IPS-18c (cell line): ENCODE measurements around the gene ACSL6.

ENCODE experiments used
- H3K4me3 ChIP-seq: 2 replicates; pipeline ENCODE4 v1.7.0; 2013; ENCODE audit warnings: low read depth, mild to moderate bottlenecking, low read length, moderate library complexity; ENCODE audit not compliant: insufficient read depth
- H3K9me3 ChIP-seq: one replicate; pipeline ENCODE4 v1.6.1; 2013; ENCODE audit warnings: mild to moderate bottlenecking, low read length, moderate library complexity; ENCODE audit not compliant: control insufficient read depth, insufficient read depth

ACSL6 gene

GRCh38 chr5:132022737-132023136 lies 11.3 kb upstream of the ACSL6 start:
- no peak overlapping the region for H3K4me3 ChIP-seq
- H3K9me3 ChIP-seq = no peaks in the 10 kb centered on the region

GRCh38 chr5:132021654-132022053 lies 10.2 kb upstream of the ACSL6 start:
- no peak overlapping the region for H3K4me3 ChIP-seq

GRCh38 chr5:132020568-132021339 lies 9.3 kb upstream of the ACSL6 start:
- H3K4me3 ChIP-seq = no peak overlapping the region
- no peaks in the 10 kb centered on the region for H3K9me3 ChIP-seq

More at GRCh38 chr5:132021654-132022053, 10.2 kb upstream of the ACSL6 start:
- no peaks in the 10 kb centered on the region for H3K9me3 ChIP-seq

GRCh38 chr5:132019857-132020555 lies 8.5 kb upstream of the ACSL6 start:
- H3K4me3 ChIP-seq = no peak overlapping the region
- no peaks in the 10 kb centered on the region for H3K9me3 ChIP-seq

GRCh38 chr5:132019337-132019736 lies 7.9 kb upstream of the ACSL6 start:
- H3K4me3 ChIP-seq = no peak overlapping the region

GRCh38 chr5:132017738-132018625 lies 6.5 kb upstream of the ACSL6 start:
- Histone ChIP-seq H3K9me3 (no peaks in the 10 kb centered on the region), H3K4me3 (no peak overlapping the region)

More at GRCh38 chr5:132019337-132019736, 7.9 kb upstream of the ACSL6 start:
- no peaks in the 10 kb centered on the region for H3K9me3 ChIP-seq

- H3K9me3 ChIP-seq = no peaks in the 10 kb centered on the region
- no peak overlapping the region for H3K4me3 ChIP-seq
These were observed 5.9 kb upstream of the ACSL6 start for GRCh38 chr5:132017316-132017715.

- Histone ChIP-seq H3K4me3 (no peak overlapping the region), H3K9me3 (no peaks in the 10 kb centered on the region)
These were observed 5.3 kb upstream of the ACSL6 start for GRCh38 chr5:132016721-132017250.

- Histone ChIP-seq H3K9me3 (no peaks in the 10 kb centered on the region), H3K4me3 (no peak overlapping the region)
These were observed 2.3 kb upstream of the ACSL6 start for GRCh38 chr5:132013711-132014110.

GRCh38 chr5:132013006-132013689 lies 1.7 kb upstream of the ACSL6 start:
- Histone ChIP-seq H3K4me3 (no peak overlapping the region), H3K9me3 (no peaks in the 10 kb centered on the region)

GRCh38 chr5:132012371-132013005 lies 1.0 kb upstream of the ACSL6 start:
- no peaks in the 10 kb centered on the region for H3K9me3 ChIP-seq
- H3K4me3 ChIP-seq = 0 out of 2 replicates have a peak overlapping the region, but pooled peaks have one; percentile 60

- no peaks in the 10 kb centered on the region for H3K9me3 ChIP-seq
- peak overlapping the region; percentile 60 for H3K4me3 ChIP-seq
These were observed 353 bp downstream of the ACSL6 start for GRCh38 chr5:132010989-132011621.

GRCh38 chr5:132010645-132010988 lies 841 bp downstream of the ACSL6 start:
- Histone ChIP-seq H3K9me3 (no peaks in the 10 kb centered on the region), H3K4me3 (peak overlapping the region; percentile 60)

GRCh38 chr5:132009706-132010405 lies 1.6 kb downstream of the ACSL6 start:
- H3K9me3 ChIP-seq = no peaks in the 10 kb centered on the region
- no peak overlapping the region for H3K4me3 ChIP-seq

GRCh38 chr5:132008961-132009680 lies 2.3 kb downstream of the ACSL6 start:
- Histone ChIP-seq H3K4me3 (no peak overlapping the region), H3K9me3 (no peaks in the 10 kb centered on the region)
